ENCODE measurements around the gene NPY1R. TPM values are rescaled to one million over a fixed set of nuclear protein-coding genes. Genes with fewer than 3 reads are reported as not detected.
A peak's percentile ranks its signal among the peaks of the same experiment; 100 is the strongest.

Gene NPY1R
- total RNA-seq, 2 experiments from 2014 or later, result not detected

DNA sequence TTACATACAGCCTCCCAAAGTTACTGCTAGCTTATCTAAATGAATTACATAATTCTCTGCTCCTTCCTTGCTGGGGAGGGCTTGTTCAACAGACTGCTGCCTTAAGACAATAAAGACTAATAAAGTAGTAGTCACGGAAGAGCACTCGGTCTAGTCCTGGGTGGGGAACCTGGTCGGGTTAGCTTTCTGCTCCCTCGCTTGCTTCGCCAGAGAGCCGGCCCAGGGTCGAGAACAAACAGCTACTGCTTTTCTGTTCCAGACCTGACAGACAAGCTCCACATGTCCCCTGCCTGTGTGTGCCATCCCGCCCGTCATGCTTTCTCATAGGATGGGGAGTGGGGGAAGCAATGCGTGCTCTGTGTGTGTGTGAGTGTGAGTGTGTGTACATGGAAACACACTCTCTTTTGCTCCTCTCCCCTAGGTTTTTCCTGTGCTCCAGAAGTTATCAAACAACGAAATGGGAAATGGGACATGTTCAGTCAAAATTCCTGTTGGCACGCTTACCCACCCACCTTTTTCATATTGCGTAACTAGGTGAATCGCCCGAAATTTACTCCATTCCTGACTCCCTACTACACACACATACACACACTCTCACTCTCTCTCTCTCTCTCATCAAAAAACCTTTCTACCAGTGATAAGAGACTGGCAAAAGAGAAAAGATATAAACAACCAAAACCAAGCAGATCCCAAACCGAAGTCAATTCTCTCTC is 1.3 kb downstream of the NPY1R start:
- Mint-ChIP-seq H3K27me3 (peaks cover 47% of the 10 kb centered on the region), H3K4me3 (peak overlapping the region; percentile 25), H3K36me3 (no peaks in the 10 kb centered on the region), H3K9me3 (no peaks in the 10 kb centered on the region), H3K27ac (no peak overlapping the region), H3K4me1 (peaks cover 12% of the 10 kb centered on the region)
- DNase-seq (no peak), ATAC-seq (ENCODE audit: low read depth) (no peak)
- POLR2A ChIA-PET, result no interaction called here

DNA sequence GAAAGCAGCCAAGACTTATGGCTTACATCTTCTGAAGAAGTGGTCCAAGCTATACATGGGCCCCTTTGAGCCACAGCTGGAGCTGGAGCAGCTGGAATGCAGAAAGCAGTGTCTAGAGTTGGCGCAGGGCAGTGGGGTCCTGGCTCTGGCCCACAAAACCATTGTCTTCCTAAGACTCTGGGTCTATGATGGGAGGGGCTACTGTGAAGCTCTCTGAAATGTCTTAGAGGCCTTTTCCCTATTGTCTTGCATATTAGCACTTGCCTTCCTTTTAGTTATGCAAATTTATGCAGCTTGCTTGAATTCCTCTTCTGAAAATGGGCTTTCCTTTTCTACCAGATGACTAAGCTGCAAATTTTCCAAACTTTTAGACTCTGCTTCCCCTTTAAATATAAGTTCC is 15.3 kb downstream of the NPY1R start:
- Mint-ChIP-seq H3K4me3 (no peak overlapping the region), H3K9me3 (peaks cover 2% of the 10 kb centered on the region), H3K36me3 (no peaks in the 10 kb centered on the region), H3K27ac (no peak overlapping the region), H3K27me3 (no peaks in the 10 kb centered on the region), H3K4me1 (no peaks in the 10 kb centered on the region)
- POLR2A ChIA-PET, result no interaction called here
- no peak for DNase-seq
- no peak for ATAC-seq (ENCODE audit: low read depth)

DNA sequence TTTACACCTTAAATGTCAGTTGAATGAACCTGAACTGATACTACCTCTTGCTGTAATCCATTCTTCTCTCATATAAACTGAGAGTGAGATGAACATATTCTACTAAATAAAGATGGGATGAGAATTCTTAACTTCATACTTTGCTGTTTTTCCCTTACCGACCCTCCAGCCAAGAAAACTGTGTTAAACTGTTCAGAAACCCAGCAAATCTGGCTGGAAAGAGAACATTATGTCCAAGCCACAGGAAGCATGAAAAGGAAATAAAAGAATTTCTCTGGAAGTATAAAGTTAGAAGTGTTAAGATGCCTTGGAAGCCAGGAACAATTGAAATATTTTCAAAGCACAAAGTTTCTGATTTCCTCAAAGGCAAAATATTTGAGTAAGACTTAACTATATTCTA is 22.9 kb downstream of the NPY1R start:
- Mint-ChIP-seq H3K4me3 (no peak overlapping the region), H3K9me3 (no peaks in the 10 kb centered on the region), H3K4me1 (no peaks in the 10 kb centered on the region), H3K36me3 (no peaks in the 10 kb centered on the region), H3K27ac (no peak overlapping the region), H3K27me3 (no peaks in the 10 kb centered on the region)
- ATAC-seq (ENCODE audit: low read depth), result no peak
- POLR2A ChIA-PET, result no interaction called here
- no peak for DNase-seq

DNA sequence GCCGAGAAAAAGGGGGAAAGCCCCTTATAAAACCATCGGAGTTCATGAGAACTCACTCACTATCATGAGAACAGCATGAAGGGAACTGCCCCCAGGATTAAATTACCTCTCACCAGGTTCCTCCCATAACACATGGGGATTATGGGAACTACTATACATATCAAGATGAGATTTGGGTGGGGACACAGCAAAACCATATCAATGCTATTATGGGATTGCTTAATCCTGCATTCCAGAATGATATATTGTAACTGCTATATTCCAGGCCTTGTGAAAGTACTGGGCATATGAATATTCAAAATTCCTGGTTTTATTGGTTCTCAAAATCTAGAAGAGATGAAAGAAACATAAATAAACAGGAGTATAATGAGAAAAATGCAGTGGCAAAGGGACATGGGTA is 29.3 kb downstream of the NPY1R start:
- Mint-ChIP-seq H3K4me1 (no peaks in the 10 kb centered on the region), H3K27ac (no peak overlapping the region), H3K27me3 (no peaks in the 10 kb centered on the region), H3K9me3 (no peaks in the 10 kb centered on the region), H3K36me3 (no peaks in the 10 kb centered on the region), H3K4me3 (no peak overlapping the region)
- ATAC-seq (ENCODE audit: low read depth) (no peak), DNase-seq (no peak)
- POLR2A ChIA-PET, result no interaction called here

GRCh38 chr4:163300445-163300844 is 32.0 kb downstream of the NPY1R start:
- Mint-ChIP-seq H3K27me3 (no peaks in the 10 kb centered on the region), H3K9me3 (no peaks in the 10 kb centered on the region), H3K4me3 (no peak overlapping the region), H3K4me1 (no peaks in the 10 kb centered on the region), H3K36me3 (no peaks in the 10 kb centered on the region), H3K27ac (no peak overlapping the region)
- ATAC-seq (ENCODE audit: low read depth) (no peak), DNase-seq (no peak)
- POLR2A ChIA-PET, result no interaction called here

- no peak for ATAC-seq (ENCODE audit: low read depth)
- POLR2A ChIA-PET, result no interaction called here
These were observed 37.3 kb downstream of the NPY1R start for GRCh38 chr4:163295138-163295537.

DNA sequence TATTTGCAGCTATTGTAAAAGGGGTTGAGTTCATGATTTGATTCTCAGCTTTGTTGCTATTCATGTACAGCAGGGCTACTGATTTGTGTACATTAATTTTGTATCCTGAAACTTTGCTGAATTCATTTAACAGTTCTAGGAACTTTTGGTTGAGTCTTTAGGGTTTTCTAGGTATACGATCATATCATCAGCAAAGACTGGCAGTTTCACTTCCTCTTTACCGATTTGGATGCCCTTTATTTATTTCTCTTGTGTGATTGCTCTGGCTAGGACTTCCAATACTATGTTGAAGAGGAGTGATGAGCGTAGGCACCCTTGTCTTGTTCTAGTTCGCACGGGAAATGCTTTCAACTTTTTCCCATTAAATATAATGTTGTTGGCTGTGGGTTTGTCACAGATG is 48.1 kb downstream of the NPY1R start:
- Mint-ChIP-seq H3K36me3 (no peaks in the 10 kb centered on the region), H3K4me3 (no peak overlapping the region), H3K9me3 (peaks cover 3% of the 10 kb centered on the region), H3K4me1 (peaks cover 6% of the 10 kb centered on the region), H3K27ac (no peak overlapping the region), H3K27me3 (peaks cover 3% of the 10 kb centered on the region)
- DNase-seq, result no peak
- POLR2A ChIA-PET, result no interaction called here
- no peak for ATAC-seq (ENCODE audit: low read depth)

More at GRCh38 chr4:163295138-163295537, 37.3 kb downstream of the NPY1R start:
- DNase-seq, result no peak
- no peak overlapping the region for H3K4me3 Mint-ChIP-seq
- no peaks in the 10 kb centered on the region for H3K4me1 Mint-ChIP-seq
- H3K9me3 Mint-ChIP-seq, result no peaks in the 10 kb centered on the region
- no peaks in the 10 kb centered on the region for H3K36me3 Mint-ChIP-seq
- no peaks in the 10 kb centered on the region for H3K27me3 Mint-ChIP-seq
- H3K27ac Mint-ChIP-seq, result no peak overlapping the region

- ATAC-seq (ENCODE audit: low read depth) (no peak), DNase-seq (no peak)
- no peaks in the 10 kb centered on the region for H3K36me3 Mint-ChIP-seq
- H3K4me3 Mint-ChIP-seq, result no peak overlapping the region
- POLR2A ChIA-PET, result no interaction called here
- no peak overlapping the region for H3K27ac Mint-ChIP-seq
- H3K9me3 Mint-ChIP-seq, result peaks cover 3% of the 10 kb centered on the region
- peaks cover 2% of the 10 kb centered on the region for H3K27me3 Mint-ChIP-seq
- H3K4me1 Mint-ChIP-seq, result peaks cover 6% of the 10 kb centered on the region
These were observed 51.5 kb downstream of the NPY1R start for GRCh38 chr4:163280703-163281519.

DNA sequence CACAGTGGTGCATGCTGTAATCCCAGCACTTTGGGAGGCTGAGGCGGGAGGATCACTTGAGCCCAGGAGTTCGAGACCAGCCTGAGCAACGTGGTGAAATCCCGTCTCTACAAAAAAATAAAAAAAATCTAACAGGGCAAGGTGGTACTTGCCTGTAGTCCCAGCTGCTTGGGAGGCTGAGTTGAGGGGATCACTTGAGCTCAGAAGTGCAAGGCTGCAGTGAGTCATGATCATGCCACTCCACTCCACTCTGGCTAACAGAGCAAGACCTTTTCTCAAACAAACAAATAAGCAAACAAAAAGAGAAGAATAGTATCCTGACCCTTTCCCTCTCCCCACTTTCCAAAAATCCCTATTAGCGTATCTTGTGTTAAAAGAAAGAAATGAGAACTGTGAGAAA is 52.7 kb downstream of the NPY1R start:
- Mint-ChIP-seq H3K27me3 (peaks cover 2% of the 10 kb centered on the region), H3K4me3 (no peak overlapping the region), H3K4me1 (peaks cover 3% of the 10 kb centered on the region), H3K27ac (no peak overlapping the region), H3K36me3 (no peaks in the 10 kb centered on the region), H3K9me3 (peaks cover 3% of the 10 kb centered on the region)
- POLR2A ChIA-PET, result no interaction called here
- DNase-seq (no peak), ATAC-seq (ENCODE audit: low read depth) (no peak)

DNA sequence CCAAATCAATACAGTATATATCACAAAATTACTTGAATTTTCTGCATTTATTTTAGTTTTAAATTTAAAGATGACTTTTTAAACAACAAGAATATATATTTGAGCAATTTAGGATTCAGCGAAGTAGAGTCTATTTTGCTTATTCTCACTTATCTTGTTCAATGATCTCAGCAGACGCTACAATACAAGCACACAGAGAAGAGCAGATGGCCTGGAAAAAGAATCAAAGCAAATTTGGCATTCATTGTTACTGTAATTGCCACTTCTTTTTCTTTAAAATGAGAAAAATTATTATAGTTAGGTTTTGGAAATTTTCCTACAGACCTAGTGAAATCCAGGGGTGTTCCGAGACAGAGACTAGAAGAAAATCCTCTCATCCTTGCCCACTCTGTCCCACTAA is 57.5 kb downstream of the NPY1R start:
- Mint-ChIP-seq H3K27ac (no peak overlapping the region), H3K27me3 (peaks cover 2% of the 10 kb centered on the region), H3K4me1 (no peaks in the 10 kb centered on the region), H3K4me3 (no peak overlapping the region), H3K9me3 (no peaks in the 10 kb centered on the region), H3K36me3 (no peaks in the 10 kb centered on the region)
- ATAC-seq (ENCODE audit: low read depth), result no peak
- DNase-seq, result no peak
- POLR2A ChIA-PET, result no interaction called here

Other genes with a start within 250 kb of the NPY1R start
- 10 to 100 TPM; 16.8 to 16.9 TPM for gene NAF1, start 165.7 kb downstream of the NPY1R start, total RNA-seq
- not detected for gene NPY5R, start 11.3 kb upstream of the NPY1R start, total RNA-seq
- not detected for gene TKTL2, start 141.2 kb upstream of the NPY1R start, total RNA-seq
- gene TMA16, start 162.1 kb upstream of the NPY1R start, total RNA-seq, result 10 to 100 TPM; 27.3 to 29.5 TPM

Data from activated naive CD8-positive, alpha-beta T cell treated with anti-CD3 and anti-CD28 coated beads, Interleukin-2, amount 10 ng/mL, durations not matched to agents 7 days and 5 days (primary cell).